HCT116 (cell line): ENCODE results near the gene YTHDF1. TPM values are rescaled to one million over a fixed set of nuclear protein-coding genes. Genes with fewer than 3 reads are reported as not detected.

ENCODE experiments used
- ATAC-seq: fragments of 200-7000 bp; cut with Tn5 transposase; 2 replicates; pipeline ENCODE4 v1.9.1; 2020; ENCODE audit warnings: mild to moderate bottlenecking, moderate library complexity
- BruUV-seq: library from RNA; stranded (reverse); fragments of 400-500 nt; replicated peaks from 2 replicates; lab custom pipeline; 2021; lab: Mats Ljungman, UMichigan
- CTCF ChIA-PET: fragments of 300-600 bp; sonication (Branson Sonifier 250); formaldehyde crosslinking; loops from one replicate; lab custom pipeline; 2021; ENCODE audit warnings: antibody characterized with exemption; lab: Charles Lee
- POLR2A ChIA-PET: fragments of 300-600, 350-600 bp; sonication (Branson Sonifier 250); formaldehyde crosslinking; loops from one replicate; lab custom pipeline; 2021; ENCODE audit warnings: antibody characterized with exemption; lab: Charles Lee
- RAD21 ChIA-PET, 2 experiments: fragments of 300-600 bp; sonication (Branson Sonifier 250); formaldehyde crosslinking; loops; one replicate each; lab custom pipeline; 2023; ENCODE audit warnings: low total read pairs in 2 of 2; ENCODE audit not compliant: uncharacterized antibody in 2 of 2, unreplicated experiment in 2 of 2, low non-redundant PET in 1 of 2; lab: Charles Lee
- DNase-seq: peaks from one replicate; pipeline ENCODE4 v3.0.0-alpha.2; 2010; ENCODE audit warnings: low read depth, low spot score
- H2AFZ ChIP-seq: fragments of 200-600 bp; shearing (Covaris generic), sonication (generic); 2 replicates; pipeline ENCODE4 v1.6.1; 2017; ENCODE audit warnings: low read depth, mixed run types, mixed read lengths, antibody characterized with exemption, low read length; ENCODE audit not compliant: poor library complexity, severe bottlenecking
- H3K27ac ChIP-seq: 2 replicates; pipeline ENCODE4 v1.5.1; 2012; ENCODE audit warnings: low read depth, low read length
- H3K27me3 ChIP-seq: fragments of 200-600 bp; sonication (generic); 2 replicates; pipeline ENCODE4 v1.6.1; 2016; ENCODE audit warnings: mixed run types, low read length, mixed read lengths; ENCODE audit not compliant: insufficient read depth
- H3K36me3 ChIP-seq, 2 experiments: fragments of 200-500 bp in 1 of 2; fragments of 200-600 bp in 1 of 2; sonication (Bioruptor generic) in 1 of 2; sonication (generic) in 1 of 2; 2 replicates each; pipeline versions ENCODE4 v1.5.1 to v1.6.1; 2014 to 2016; ENCODE audit warnings: low read length in 2 of 2, inconsistent platforms in 1 of 2, mixed read lengths in 1 of 2, mixed run types in 1 of 2; ENCODE audit not compliant: insufficient read depth in 2 of 2, control insufficient read depth in 1 of 2
- H3K4me1 ChIP-seq, 2 experiments: fragments of 200-600 bp in 1 of 2; sonication (generic) in 1 of 2; 2 replicates each; pipeline versions ENCODE4 v1.5.1 to v1.6.1; 2012 to 2017; ENCODE audit warnings: low read length in 2 of 2, inconsistent platforms in 1 of 2, mild to moderate bottlenecking in 1 of 2, mixed read lengths in 1 of 2, mixed run types in 1 of 2, moderate library complexity in 1 of 2; ENCODE audit not compliant: insufficient read depth in 2 of 2, control insufficient read depth in 1 of 2
- H3K4me2 ChIP-seq: fragments of 200-600 bp; sonication (generic); 2 replicates; pipeline ENCODE4 v1.6.1; 2017; ENCODE audit warnings: mixed run types, low read length, mixed read lengths
- H3K4me3 ChIP-seq, 2 experiments: fragments of 200-600 bp in 1 of 2; sonication (generic) in 1 of 2; replicated peaks in 1 of 2; 2 replicates each; pipeline ENCODE4 v1.5.1; 2011 to 2016; ENCODE audit warnings: low read length in 2 of 2, control low read depth in 1 of 2, low read depth in 1 of 2, mild to moderate bottlenecking in 1 of 2, mixed read lengths in 1 of 2, mixed run types in 1 of 2
- H3K79me2 ChIP-seq: fragments of 200-600 bp; sonication (generic); 2 replicates; pipeline ENCODE4 v1.6.1; 2017; ENCODE audit warnings: mild to moderate bottlenecking, mixed run types, low read length, moderate library complexity, mixed read lengths; ENCODE audit not compliant: insufficient read depth
- H3K9ac ChIP-seq: fragments of 200-600 bp; sonication (generic); 2 replicates; pipeline ENCODE4 v1.6.1; 2016; ENCODE audit warnings: low read length, mixed read lengths
- H3K9me2 ChIP-seq: fragments of 200-600 bp; sonication (generic), shearing (Covaris generic); 2 replicates; pipeline ENCODE4 v1.6.1; 2017; ENCODE audit warnings: mixed run types, mild to moderate bottlenecking, moderate library complexity; ENCODE audit not compliant: insufficient read depth
- H3K9me3 ChIP-seq, 2 experiments: fragments of 200-500 bp in 1 of 2; fragments of 200-600 bp in 1 of 2; sonication (Bioruptor generic) in 1 of 2; sonication (generic) in 1 of 2; 2 replicates each; pipeline ENCODE4 v1.6.1; 2014 to 2017; ENCODE audit warnings: low read length in 2 of 2, mixed read lengths in 2 of 2, inconsistent platforms in 1 of 2, low read depth in 1 of 2, mild to moderate bottlenecking in 1 of 2, mixed run types in 1 of 2, moderate library complexity in 1 of 2; ENCODE audit not compliant: control insufficient read depth in 1 of 2, insufficient read depth in 1 of 2
- H4K20me1 ChIP-seq: fragments of 200-600 bp; sonication (generic), shearing (Covaris generic); 2 replicates; pipeline ENCODE4 v1.6.1; 2017; ENCODE audit warnings: mixed run types, mild to moderate bottlenecking, moderate library complexity; ENCODE audit not compliant: insufficient read depth
- CEBPB ChIP-seq: IDR thresholded peaks from 2 replicates; pipeline ENCODE4 v1.6.1; 2012; ENCODE audit warnings: low read depth
- EGR1 ChIP-seq: IDR thresholded peaks from 2 replicates; pipeline ENCODE4 v1.6.1; 2012; ENCODE audit warnings: low read depth
- EZH2 ChIP-seq: fragments of 200-600 bp; sonication (generic); IDR thresholded peaks from 2 replicates; pipeline ENCODE4 v1.6.1; 2017; ENCODE audit warnings: antibody characterized with exemption, mixed run types
- FOSL1 ChIP-seq: IDR thresholded peaks from 2 replicates; pipeline ENCODE4 v1.6.1; 2012; ENCODE audit warnings: low read depth
- SIN3A ChIP-seq: IDR thresholded peaks from 2 replicates; pipeline ENCODE4 v1.6.1; 2012; ENCODE audit warnings: low read depth
- SRF ChIP-seq: IDR thresholded peaks from 2 replicates; pipeline ENCODE4 v1.6.1; 2012; ENCODE audit warnings: low read depth
- ZNF274 ChIP-seq: fragments of 200-500 bp; sonication (Bioruptor generic); IDR thresholded peaks from 2 replicates; pipeline ENCODE4 v1.6.1; 2014; ENCODE audit warnings: mild to moderate bottlenecking, low read depth, low read length, inconsistent platforms
- intact Hi-C: fragments of 100-400 bp; cut with micrococcal nuclease; formaldehyde crosslinking; loops from 2 replicates; pipeline ENCODE4 v1.10.0; 2022
- total RNA-seq: library from RNA; stranded (reverse); gene quantifications from one replicate; pipeline ENCODE4 v1.2.1, GENCODE V29; 2021; ENCODE audit not compliant: unreplicated experiment
- TF ChIP-seq, protein P1 (sequence below), 3 experiments: fragments of 200-600 bp in 1 of 3; sonication (generic) in 1 of 3; IDR thresholded peaks in 2 of 3; conservative IDR thresholded peaks in 1 of 3; 2 replicates each; pipeline ENCODE4 v1.5.1; 2012 to 2017; ENCODE audit warnings: low read depth in 2 of 3, low read length in 2 of 3, antibody characterized with exemption in 1 of 3, borderline replicate concordance in 1 of 3, control low read depth in 1 of 3, mild to moderate bottlenecking in 1 of 3, mixed read lengths in 1 of 3, mixed run types in 1 of 3, moderate library complexity in 1 of 3; ENCODE audit not compliant: insufficient read depth in 1 of 3
- TF ChIP-seq, protein P2 (sequence below): IDR thresholded peaks from 2 replicates; pipeline ENCODE4 v1.6.1; 2012
- TF ChIP-seq, protein P3 (sequence below): IDR thresholded peaks from 2 replicates; pipeline ENCODE4 v1.6.1; 2011; ENCODE audit warnings: mild to moderate bottlenecking, low read length, moderate library complexity; ENCODE audit not compliant: insufficient replicate concordance; ENCODE audit errors: extremely low read depth

The YTHDF1 gene
- total RNA-seq, 1 experiment from 2014 or later, result 42.8 TPM

DNA sequence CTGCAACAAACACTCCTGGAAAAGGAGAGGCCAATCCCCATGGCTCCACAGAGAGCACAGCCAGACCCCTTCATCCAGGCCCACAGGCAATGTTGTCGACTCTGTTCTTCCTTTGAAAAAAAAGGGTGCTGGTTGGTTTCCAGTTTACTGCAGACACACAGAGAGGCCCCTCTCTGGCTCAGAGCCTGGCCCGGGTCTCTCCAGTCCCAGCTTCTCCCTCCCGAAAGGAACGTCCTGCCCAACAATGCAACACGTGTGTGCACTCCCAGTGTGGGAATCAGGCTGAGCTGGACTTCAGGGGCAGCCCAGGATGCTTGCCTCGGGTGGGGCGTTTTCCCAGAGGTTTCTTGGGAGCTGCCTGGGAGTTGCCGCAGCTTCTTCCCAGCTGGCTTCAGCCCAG is 42.9 kb upstream of the YTHDF1 start:
- H3K27me3 ChIP-seq, result no peaks in the 10 kb centered on the region
- H3K36me3 ChIP-seq, result no peaks in the 10 kb centered on the region
- no peak for ATAC-seq
- H4K20me1 ChIP-seq, result no peaks in the 10 kb centered on the region
- ChIA-PET RAD21 (no interaction called here), POLR2A (no interaction called here)
- H3K4me2 ChIP-seq, result no peak overlapping the region
- DNase-seq, result no peak
- intact Hi-C loops, result no loop called here
- no peaks in the 10 kb centered on the region for H3K79me2 ChIP-seq
- no peak overlapping the region for H2AFZ ChIP-seq
- no peak overlapping the region for H3K4me3 ChIP-seq
- no peak overlapping the region for H3K9ac ChIP-seq
- no TSS peak for BruUV-seq
- H3K9me3 ChIP-seq, result no peaks in the 10 kb centered on the region
- TF ChIP-seq CEBPB, result no peak
- TF ChIP-seq SIN3A, result no peak
- no peak for TF ChIP-seq EGR1
- no peak for TF ChIP-seq FOSL1
- TF ChIP-seq, protein P1, sequence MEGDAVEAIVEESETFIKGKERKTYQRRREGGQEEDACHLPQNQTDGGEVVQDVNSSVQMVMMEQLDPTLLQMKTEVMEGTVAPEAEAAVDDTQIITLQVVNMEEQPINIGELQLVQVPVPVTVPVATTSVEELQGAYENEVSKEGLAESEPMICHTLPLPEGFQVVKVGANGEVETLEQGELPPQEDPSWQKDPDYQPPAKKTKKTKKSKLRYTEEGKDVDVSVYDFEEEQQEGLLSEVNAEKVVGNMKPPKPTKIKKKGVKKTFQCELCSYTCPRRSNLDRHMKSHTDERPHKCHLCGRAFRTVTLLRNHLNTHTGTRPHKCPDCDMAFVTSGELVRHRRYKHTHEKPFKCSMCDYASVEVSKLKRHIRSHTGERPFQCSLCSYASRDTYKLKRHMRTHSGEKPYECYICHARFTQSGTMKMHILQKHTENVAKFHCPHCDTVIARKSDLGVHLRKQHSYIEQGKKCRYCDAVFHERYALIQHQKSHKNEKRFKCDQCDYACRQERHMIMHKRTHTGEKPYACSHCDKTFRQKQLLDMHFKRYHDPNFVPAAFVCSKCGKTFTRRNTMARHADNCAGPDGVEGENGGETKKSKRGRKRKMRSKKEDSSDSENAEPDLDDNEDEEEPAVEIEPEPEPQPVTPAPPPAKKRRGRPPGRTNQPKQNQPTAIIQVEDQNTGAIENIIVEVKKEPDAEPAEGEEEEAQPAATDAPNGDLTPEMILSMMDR (IDR thresholded peaks at IDR 0.05 in 2 of 3, conservative IDR thresholded peaks at IDR 0.05 in 1 of 3; ENCODE audit: borderline replicate concordance in 1 of 3, insufficient read depth in 1 of 3, low read depth in 2 of 3, low read length in 2 of 3), result no peak
- TF ChIP-seq ZNF274, result no peak
- TF ChIP-seq, protein P2, sequence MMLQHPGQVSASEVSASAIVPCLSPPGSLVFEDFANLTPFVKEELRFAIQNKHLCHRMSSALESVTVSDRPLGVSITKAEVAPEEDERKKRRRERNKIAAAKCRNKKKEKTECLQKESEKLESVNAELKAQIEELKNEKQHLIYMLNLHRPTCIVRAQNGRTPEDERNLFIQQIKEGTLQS, result no peak
- TF ChIP-seq, all 23 proteins: peak for 0
- Histone ChIP-seq H3K9me2 (no peaks in the 10 kb centered on the region), H3K4me1 (no peaks in the 10 kb centered on the region), H3K27ac (no peak overlapping the region)
- CTCF ChIA-PET, result interaction anchor here (1.2 kb wide), 1 partner anchor 35 kb away, joined by 3 read pairs; no protein-coding TSS in a partner anchor

DNA sequence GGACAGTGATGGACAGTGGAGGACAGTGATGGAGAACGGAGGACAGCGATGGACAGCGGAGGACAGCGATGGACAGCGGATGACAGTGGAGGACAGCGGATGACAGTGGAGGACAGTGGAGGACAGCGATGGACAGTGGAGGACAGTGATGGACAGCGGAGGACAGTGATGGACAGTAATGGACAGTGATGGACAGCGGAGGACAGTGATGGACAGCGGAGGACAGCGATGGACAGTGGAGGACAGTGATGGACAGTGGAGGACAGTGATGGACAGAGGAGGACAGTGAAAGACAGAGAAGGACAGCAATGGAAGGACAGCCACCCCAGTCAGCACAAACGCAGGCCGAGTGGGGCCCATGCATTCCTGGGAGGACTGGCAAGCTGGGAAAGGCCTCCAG is 41.7 kb upstream of the YTHDF1 start:
- intact Hi-C loops, result no loop called here
- Histone ChIP-seq H4K20me1 (no peaks in the 10 kb centered on the region), H3K27ac (no peak overlapping the region), H3K79me2 (no peaks in the 10 kb centered on the region), H3K4me2 (no peak overlapping the region), H3K9ac (no peak overlapping the region), H3K4me3 (no peak overlapping the region), H3K36me3 (no peaks in the 10 kb centered on the region), H3K9me2 (no peaks in the 10 kb centered on the region), H3K4me1 (no peaks in the 10 kb centered on the region), H3K9me3 (no peaks in the 10 kb centered on the region), H3K27me3 (no peaks in the 10 kb centered on the region), H2AFZ (no peak overlapping the region)
- ChIA-PET RAD21 (no interaction called here), CTCF (no interaction called here), POLR2A (no interaction called here)
- TF ChIP-seq EZH2, result no peak
- TF ChIP-seq, protein P3, sequence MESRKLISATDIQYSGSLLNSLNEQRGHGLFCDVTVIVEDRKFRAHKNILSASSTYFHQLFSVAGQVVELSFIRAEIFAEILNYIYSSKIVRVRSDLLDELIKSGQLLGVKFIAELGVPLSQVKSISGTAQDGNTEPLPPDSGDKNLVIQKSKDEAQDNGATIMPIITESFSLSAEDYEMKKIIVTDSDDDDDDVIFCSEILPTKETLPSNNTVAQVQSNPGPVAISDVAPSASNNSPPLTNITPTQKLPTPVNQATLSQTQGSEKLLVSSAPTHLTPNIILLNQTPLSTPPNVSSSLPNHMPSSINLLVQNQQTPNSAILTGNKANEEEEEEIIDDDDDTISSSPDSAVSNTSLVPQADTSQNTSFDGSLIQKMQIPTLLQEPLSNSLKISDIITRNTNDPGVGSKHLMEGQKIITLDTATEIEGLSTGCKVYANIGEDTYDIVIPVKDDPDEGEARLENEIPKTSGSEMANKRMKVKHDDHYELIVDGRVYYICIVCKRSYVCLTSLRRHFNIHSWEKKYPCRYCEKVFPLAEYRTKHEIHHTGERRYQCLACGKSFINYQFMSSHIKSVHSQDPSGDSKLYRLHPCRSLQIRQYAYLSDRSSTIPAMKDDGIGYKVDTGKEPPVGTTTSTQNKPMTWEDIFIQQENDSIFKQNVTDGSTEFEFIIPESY, result no peak
- no peak for TF ChIP-seq SRF
- BruUV-seq, result no TSS peak
- no peak for DNase-seq
- ATAC-seq, result no peak
